ENCODE measurements around the gene DNAAF3.

Gene DNAAF3

DNA sequence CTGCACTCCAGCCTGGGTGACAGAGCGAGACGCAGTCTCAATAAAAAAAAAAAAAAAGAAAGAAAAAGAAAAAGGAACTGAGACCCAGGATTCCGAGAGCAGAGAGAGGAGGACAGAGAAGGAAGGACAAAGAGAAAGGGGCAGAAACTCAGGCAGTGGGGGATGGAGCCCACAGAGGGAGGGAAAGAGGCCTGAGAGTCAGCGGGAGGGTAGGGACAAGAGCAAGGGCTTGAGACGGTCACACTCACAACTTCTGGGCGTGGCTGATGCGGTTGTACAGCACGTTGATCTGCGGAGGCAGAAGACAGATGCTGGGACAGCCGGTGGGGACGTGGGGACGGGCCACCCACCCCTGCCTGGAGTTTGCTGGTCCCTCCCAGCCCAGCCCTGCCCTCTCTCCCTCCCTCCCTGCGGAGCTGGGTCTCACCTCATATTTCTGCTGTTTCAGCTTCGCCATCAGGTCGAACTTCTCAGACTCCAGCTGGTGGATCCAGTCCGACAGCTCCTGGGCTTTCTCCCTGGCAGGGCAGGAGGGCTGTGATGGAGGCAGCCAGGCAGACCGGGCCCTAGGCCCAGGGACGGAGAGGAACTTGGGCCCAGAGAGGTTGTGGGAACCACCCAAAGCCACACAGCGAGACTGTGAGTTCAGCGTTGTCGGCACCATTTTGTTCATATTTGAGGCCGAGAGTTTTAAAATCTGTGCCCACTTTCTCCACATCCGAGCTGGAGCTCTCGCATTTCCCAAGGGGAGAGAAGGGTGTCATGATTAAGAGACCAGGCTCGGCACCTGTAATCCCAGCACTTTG lies 32.6 kb downstream of the DNAAF3 start:
- Histone ChIP-seq H3K4me3 (ENCODE audit: extremely low read depth, insufficient read depth, low read length, poor library complexity, severe bottlenecking) (no peak overlapping the region), H3K27ac (ENCODE audit: low read depth, low read length, severe bottlenecking) (no peak overlapping the region), H3K4me1 (ENCODE audit: control insufficient read depth, insufficient read depth, low read length, poor library complexity, severe bottlenecking) (peaks cover 12% of the 10 kb centered on the region), H3K9me3 (ENCODE audit: control insufficient read depth, low read length) (no peaks in the 10 kb centered on the region), H3K36me3 (ENCODE audit: control insufficient read depth, insufficient read depth, low read length) (no peaks in the 10 kb centered on the region)
- 87 to 88% methylated on average over 23 to 25 of the region's 25 CpGs for WGBS, 2 experiments (ENCODE audit: insufficient coverage in 2 of 2)

DNA sequence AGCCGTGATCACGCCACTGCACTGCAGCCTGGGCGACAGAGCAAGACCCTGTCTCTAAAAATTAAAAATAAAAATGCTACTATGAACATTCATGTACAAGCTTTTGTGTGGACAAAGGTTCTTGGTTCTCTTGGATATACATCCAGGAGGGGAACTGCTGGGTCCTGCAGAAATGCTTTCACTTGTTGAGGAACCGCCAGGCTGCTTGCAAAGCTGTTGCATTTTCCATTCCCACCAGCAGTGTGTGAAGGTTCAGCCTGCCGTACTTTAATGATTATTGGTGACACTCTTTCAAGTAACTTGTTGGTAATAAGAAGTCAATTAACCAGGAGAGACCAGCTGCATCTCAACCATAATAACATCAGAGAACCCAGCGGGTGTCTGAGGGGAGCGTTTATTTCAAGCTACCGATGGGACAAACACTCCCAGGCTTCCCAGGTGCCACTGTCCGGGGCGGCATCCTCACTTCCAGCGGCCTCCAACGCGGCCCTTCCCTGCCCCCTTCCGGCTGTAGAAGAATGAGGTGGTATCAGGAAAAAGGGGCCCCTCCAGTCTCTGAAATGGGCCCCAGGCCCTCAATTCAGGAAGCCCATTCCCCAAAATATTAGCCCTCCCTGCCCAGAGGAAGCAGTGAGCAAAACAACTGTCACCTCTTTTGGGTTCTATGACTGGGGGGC lies 33.8 kb downstream of the DNAAF3 start:
- H3K27ac ChIP-seq (ENCODE audit: low read depth, low read length, severe bottlenecking), result no peak overlapping the region
- 92 to 100% methylated on average over 3 to 7 of the region's 14 CpGs for WGBS, 2 experiments (ENCODE audit: insufficient coverage in 2 of 2)

DNA sequence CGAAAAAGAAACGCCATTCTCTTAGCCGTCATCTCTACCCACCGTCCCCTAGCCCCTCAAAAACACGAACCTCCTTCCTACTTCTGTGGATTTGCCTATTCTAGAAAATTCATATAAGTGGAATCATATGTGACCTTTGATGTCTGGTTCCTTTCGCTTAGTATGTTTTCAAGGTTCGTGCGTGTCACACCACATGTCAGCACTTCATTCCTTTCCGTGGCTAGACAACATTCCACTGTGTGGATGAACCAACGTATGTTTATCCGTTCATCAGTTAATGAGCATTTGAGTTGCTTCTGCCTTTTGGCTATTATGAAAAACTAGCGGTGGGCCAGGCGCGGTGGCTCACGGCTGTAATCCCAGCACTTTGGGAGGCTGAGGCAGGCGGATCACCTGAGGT lies 35.0 kb downstream of the DNAAF3 start:
- Histone ChIP-seq H3K4me3 (ENCODE audit: extremely low read depth, insufficient read depth, low read length, poor library complexity, severe bottlenecking) (no peak overlapping the region), H3K27ac (ENCODE audit: low read depth, low read length, severe bottlenecking) (no peak overlapping the region), H3K36me3 (ENCODE audit: control insufficient read depth, insufficient read depth, low read length) (no peaks in the 10 kb centered on the region), H3K4me1 (ENCODE audit: control insufficient read depth, insufficient read depth, low read length, poor library complexity, severe bottlenecking) (peaks cover 2% of the 10 kb centered on the region), H3K9me3 (ENCODE audit: control insufficient read depth, low read length) (no peaks in the 10 kb centered on the region)
- 96% methylated on average over 14 to 16 of the region's 16 CpGs for WGBS, 2 experiments (ENCODE audit: insufficient coverage in 2 of 2)

More for the DNA sequence above, 33.8 kb downstream of the DNAAF3 start:
- no peaks in the 10 kb centered on the region for H3K36me3 ChIP-seq (ENCODE audit: control insufficient read depth, insufficient read depth, low read length)
- no peaks in the 10 kb centered on the region for H3K9me3 ChIP-seq (ENCODE audit: control insufficient read depth, low read length)
- no peak overlapping the region for H3K4me3 ChIP-seq (ENCODE audit: extremely low read depth, insufficient read depth, low read length, poor library complexity, severe bottlenecking)
- peaks cover 3% of the 10 kb centered on the region for H3K4me1 ChIP-seq (ENCODE audit: control insufficient read depth, insufficient read depth, low read length, poor library complexity, severe bottlenecking)

DNA sequence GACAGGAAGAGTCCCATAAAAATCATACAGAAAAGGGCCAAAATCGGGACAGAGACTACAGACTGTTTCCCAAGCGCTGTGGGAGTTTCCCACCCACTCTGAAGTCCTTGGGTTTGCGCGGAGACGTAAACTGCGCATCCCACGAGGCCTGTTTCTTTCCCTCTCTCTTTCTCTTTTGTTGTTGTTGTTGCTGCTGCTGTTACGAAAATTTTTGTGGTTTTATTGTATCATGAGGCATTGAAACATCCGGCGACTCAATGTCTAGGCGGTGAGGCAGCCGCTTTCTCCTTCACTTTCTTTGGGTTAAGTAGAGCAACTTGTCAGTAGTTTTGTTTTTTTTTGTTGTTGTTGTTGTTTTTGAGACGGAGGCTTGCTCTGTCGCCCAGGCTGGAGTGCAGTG lies 47.4 kb downstream of the DNAAF3 start:
- no peak overlapping the region for H3K4me3 ChIP-seq (ENCODE audit: extremely low read depth, insufficient read depth, low read length, poor library complexity, severe bottlenecking)
- WGBS, 2 experiments (ENCODE audit: insufficient coverage in 2 of 2), result 89 to 99% methylated on average over 6 to 9 of the region's 14 CpGs
- H3K4me1 ChIP-seq (ENCODE audit: control insufficient read depth, insufficient read depth, low read length, poor library complexity, severe bottlenecking), result peaks cover 19% of the 10 kb centered on the region
- H3K27ac ChIP-seq (ENCODE audit: low read depth, low read length, severe bottlenecking), result no peak overlapping the region
- H3K9me3 ChIP-seq (ENCODE audit: control insufficient read depth, low read length), result no peaks in the 10 kb centered on the region
- peaks cover 3% of the 10 kb centered on the region for H3K36me3 ChIP-seq (ENCODE audit: control insufficient read depth, insufficient read depth, low read length)

DNA sequence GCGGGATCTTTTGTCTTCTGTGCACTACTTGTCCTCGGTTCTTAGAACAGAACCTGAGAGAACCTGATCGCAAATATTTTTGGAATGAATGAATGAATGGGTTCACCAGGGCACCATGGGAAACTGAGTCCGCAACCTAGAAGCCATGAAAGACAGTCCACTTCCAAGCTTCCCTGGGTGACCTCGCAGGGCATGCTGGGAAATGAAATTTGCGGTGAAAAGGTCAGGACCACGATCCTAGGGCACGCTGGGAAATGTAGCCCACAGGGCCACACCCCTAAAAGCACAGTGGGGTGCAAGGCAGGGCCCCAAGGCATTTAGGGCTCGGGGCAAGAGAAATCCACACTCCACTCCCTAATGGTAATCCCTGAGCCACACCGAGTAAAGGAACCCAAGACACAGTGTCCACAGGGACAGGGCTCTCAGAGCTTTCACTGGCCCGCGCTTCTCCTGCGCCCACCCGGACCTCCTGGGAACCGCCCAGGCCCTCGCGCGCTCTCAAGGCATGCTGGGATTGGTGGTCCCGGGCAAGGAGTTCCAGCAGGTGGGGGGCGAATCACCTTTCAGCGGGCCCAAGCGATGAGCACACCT lies 47.9 kb downstream of the DNAAF3 start:
- WGBS, 2 experiments (ENCODE audit: insufficient coverage in 2 of 2), result 45 to 58% methylated on average over 20 to 21 of the region's 22 CpGs

DNA sequence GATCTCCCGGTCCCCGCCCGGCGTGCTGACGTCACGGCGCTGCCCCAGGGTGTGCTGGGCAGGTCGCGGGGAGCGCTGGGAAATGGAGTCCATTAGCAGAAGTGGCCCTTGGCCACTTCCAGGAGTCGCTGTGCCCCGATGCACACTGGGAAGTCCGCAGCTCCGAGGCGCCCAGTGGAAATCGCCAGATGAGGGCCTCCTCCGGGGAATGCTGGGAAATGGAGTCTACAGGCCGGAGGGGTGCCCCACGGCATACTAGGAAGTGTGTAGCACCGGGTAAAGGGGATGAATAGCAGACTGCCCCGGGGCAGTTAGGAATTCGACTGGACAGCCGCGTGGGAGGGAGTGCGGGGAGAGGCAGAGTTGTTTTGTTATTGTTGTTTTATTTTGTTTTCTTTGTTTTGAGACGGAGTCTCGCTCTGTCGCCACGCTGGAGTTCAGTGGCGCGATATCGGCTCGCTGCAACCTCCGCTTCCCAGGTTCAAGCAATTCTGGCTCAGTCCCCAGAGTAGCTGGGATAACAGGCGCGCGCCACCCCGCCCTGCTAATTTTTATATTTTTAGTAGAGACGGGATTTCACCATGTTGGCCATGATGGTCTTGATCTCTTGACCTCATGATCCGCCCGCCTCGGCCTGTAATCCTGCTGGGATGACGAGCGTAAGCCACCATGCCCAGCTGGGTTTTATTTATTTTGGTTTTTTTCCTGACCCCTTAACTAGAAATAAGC lies 48.6 kb downstream of the DNAAF3 start:
- H3K4me3 ChIP-seq (ENCODE audit: extremely low read depth, insufficient read depth, low read length, poor library complexity, severe bottlenecking), result peak overlapping the region; percentile 48
- 16 to 21% methylated on average over 39 to 42 of the region's 44 CpGs for WGBS, 2 experiments (ENCODE audit: insufficient coverage in 2 of 2)
- H3K9me3 ChIP-seq (ENCODE audit: control insufficient read depth, low read length), result no peaks in the 10 kb centered on the region
- peaks cover 5% of the 10 kb centered on the region for H3K36me3 ChIP-seq (ENCODE audit: control insufficient read depth, insufficient read depth, low read length)
- peak overlapping the region; percentile 78 for H3K27ac ChIP-seq (ENCODE audit: low read depth, low read length, severe bottlenecking)
- H3K4me1 ChIP-seq (ENCODE audit: control insufficient read depth, insufficient read depth, low read length, poor library complexity, severe bottlenecking), result peaks cover 28% of the 10 kb centered on the region

More for the DNA sequence above, 47.9 kb downstream of the DNAAF3 start:
- Histone ChIP-seq H3K4me1 (ENCODE audit: control insufficient read depth, insufficient read depth, low read length, poor library complexity, severe bottlenecking) (peaks cover 22% of the 10 kb centered on the region), H3K36me3 (ENCODE audit: control insufficient read depth, insufficient read depth, low read length) (peaks cover 3% of the 10 kb centered on the region), H3K4me3 (ENCODE audit: extremely low read depth, insufficient read depth, low read length, poor library complexity, severe bottlenecking) (peak overlapping the region; percentile 48), H3K27ac (ENCODE audit: low read depth, low read length, severe bottlenecking) (no peak overlapping the region), H3K9me3 (ENCODE audit: control insufficient read depth, low read length) (no peaks in the 10 kb centered on the region)

DNA sequence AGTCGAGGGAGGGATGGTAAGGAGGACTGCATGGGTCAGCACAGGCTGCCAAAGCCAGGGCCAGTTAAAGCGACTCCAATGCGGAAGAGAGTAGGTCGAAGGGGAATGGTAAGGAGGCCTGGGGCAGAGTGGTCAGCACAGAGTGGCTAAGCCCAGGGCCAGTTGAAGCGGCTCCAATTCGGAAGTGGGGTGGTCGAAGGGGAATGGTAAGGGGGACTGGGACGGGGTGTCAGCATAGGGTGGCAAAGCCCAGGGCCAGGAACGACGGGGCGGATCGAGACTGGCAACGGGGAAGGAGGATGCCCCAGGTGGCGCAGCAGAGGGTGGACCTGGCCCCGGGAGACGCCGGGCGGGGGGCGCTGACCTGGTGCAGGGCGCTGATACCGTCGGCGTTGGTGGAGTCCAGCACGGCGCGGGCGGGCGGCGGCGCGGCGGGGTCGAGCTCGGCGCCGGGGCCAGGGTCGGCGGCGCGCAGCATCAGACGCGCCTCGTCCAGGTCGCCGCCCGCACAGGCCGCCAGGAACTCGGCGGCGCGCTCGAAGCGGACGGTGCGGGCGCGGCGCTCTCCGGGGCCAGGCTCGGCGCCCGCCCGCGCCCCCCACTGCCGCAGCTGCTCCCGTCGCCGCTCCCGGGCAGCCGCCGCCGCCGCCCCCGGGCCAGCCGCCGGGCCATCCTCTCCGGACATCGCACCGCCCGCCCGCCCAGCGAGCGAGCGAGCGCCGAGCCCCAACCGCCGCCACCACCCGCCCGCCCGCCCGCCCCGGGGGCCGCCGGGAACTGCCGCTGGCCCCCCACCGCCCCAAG lies 49.4 kb downstream of the DNAAF3 start, which contains the start of gene PPP1R12C:
PPP1R12C (minus strand) TSS at position 779 of the 804 bp plus-strand sequence; CDS start at position 685, 94 bp downstream.
- Histone ChIP-seq H3K36me3 (ENCODE audit: control insufficient read depth, insufficient read depth, low read length) (peaks cover 13% of the 10 kb centered on the region), H3K4me3 (ENCODE audit: extremely low read depth, insufficient read depth, low read length, poor library complexity, severe bottlenecking) (peak within 1 kb of the TSS; percentile 82), H3K4me1 (ENCODE audit: control insufficient read depth, insufficient read depth, low read length, poor library complexity, severe bottlenecking) (peaks cover 35% of the 10 kb centered on the region), H3K27ac (ENCODE audit: low read depth, low read length, severe bottlenecking) (peak within 1 kb of the TSS; percentile 78), H3K9me3 (ENCODE audit: control insufficient read depth, low read length) (no peaks in the 10 kb centered on the region)
- WGBS, 2 experiments (ENCODE audit: insufficient coverage in 2 of 2), result 1% methylated on average over 51 to 67 of the region's 97 CpGs

DNA sequence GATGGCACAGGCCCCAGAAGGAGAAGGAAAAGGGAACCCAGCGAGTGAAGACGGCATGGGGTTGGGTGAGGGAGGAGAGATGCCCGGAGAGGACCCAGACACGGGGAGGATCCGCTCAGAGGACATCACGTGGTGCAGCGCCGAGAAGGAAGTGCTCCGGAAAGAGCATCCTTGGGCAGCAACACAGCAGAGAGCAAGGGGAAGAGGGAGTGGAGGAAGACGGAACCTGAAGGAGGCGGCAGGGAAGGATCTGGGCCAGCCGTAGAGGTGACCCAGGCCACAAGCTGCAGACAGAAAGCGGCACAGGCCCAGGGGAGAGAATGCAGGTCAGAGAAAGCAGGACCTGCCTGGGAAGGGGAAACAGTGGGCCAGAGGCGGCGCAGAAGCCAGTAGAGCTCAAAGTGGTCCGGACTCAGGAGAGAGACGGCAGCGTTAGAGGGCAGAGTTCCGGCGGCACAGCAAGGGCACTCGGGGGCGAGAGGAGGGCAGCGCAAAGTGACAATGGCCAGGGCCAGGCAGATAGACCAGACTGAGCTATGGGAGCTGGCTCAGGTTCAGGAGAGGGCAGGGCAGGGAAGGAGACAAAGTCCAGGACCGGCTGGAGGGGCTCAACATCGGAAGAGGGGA lies 50.1 kb downstream of the DNAAF3 start:
- H3K36me3 ChIP-seq (ENCODE audit: control insufficient read depth, insufficient read depth, low read length), result peaks cover 17% of the 10 kb centered on the region
- WGBS, 2 experiments (ENCODE audit: insufficient coverage in 2 of 2), result 5 to 8% methylated on average over 25 of the region's 25 CpGs
- H3K4me3 ChIP-seq (ENCODE audit: extremely low read depth, insufficient read depth, low read length, poor library complexity, severe bottlenecking), result peak overlapping the region; percentile 82
- H3K9me3 ChIP-seq (ENCODE audit: control insufficient read depth, low read length), result no peaks in the 10 kb centered on the region
- peaks cover 35% of the 10 kb centered on the region for H3K4me1 ChIP-seq (ENCODE audit: control insufficient read depth, insufficient read depth, low read length, poor library complexity, severe bottlenecking)
- peak overlapping the region; percentile 64 for H3K27ac ChIP-seq (ENCODE audit: low read depth, low read length, severe bottlenecking)

DNA sequence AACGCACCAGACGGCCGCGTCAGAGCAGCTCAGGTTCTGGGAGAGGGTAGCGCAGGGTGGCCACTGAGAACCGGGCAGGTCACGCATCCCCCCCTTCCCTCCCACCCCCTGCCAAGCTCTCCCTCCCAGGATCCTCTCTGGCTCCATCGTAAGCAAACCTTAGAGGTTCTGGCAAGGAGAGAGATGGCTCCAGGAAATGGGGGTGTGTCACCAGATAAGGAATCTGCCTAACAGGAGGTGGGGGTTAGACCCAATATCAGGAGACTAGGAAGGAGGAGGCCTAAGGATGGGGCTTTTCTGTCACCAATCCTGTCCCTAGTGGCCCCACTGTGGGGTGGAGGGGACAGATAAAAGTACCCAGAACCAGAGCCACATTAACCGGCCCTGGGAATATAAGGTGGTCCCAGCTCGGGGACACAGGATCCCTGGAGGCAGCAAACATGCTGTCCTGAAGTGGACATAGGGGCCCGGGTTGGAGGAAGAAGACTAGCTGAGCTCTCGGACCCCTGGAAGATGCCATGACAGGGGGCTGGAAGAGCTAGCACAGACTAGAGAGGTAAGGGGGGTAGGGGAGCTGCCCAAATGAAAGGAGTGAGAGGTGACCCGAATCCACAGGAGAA lies 50.9 kb downstream of the DNAAF3 start:
- H3K4me1 ChIP-seq (ENCODE audit: control insufficient read depth, insufficient read depth, low read length, poor library complexity, severe bottlenecking), result peaks cover 35% of the 10 kb centered on the region
- peaks cover 18% of the 10 kb centered on the region for H3K36me3 ChIP-seq (ENCODE audit: control insufficient read depth, insufficient read depth, low read length)
- H3K4me3 ChIP-seq (ENCODE audit: extremely low read depth, insufficient read depth, low read length, poor library complexity, severe bottlenecking), result peak overlapping the region; percentile 82
- peak overlapping the region; percentile 41 for H3K27ac ChIP-seq (ENCODE audit: low read depth, low read length, severe bottlenecking)
- no peaks in the 10 kb centered on the region for H3K9me3 ChIP-seq (ENCODE audit: control insufficient read depth, low read length)
- WGBS, 2 experiments (ENCODE audit: insufficient coverage in 2 of 2), result 79 to 86% methylated on average over 5 to 10 of the region's 13 CpGs

All from mesodermal cell (in vitro differentiated cells).